Activated CD8-positive, alpha-beta memory T cell treated with anti-CD3 and anti-CD28 coated beads, Interleukin-2, amount 50 U/mL, for 4 hours (primary cell): Measurements from ENCODE around the gene PRR23E.

Experiments
- DNase-seq: peaks from one replicate; pipeline ENCODE4 v3.0.0-alpha.2; 2020

Gene PRR23E

GRCh38 chr3:127165694-127166485 is 27.0 kb upstream of the PRR23E start:
- DNase-seq, result no peak

DNA sequence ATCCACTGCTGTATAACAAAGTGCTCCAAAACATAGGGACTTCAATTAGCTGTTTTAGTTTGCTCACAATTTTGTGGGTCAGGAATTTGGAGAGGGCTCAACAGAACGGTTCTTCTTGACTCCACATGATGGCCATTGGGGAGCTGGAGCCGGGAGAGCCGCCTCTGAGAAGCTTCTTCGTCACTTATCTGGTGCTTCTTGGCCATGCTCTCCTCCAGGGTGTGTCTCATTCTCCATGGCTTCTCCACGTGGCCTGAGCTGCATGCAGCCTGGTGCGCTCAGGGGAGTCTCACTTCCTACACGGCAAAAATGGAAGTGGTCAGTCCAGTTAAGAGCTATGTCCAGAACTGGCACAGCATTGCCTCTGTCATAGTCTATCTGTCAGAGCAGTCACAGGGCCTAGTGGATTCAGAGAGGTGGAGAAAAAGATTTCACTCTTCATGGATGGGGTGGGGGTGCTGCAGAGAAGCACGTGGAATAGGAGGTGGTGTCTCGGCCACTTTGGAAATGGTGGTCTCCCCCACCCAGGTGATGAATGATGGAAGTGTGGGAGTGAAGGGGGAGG is 26.3 kb upstream of the PRR23E start:
- DNase-seq, result no peak

DNA sequence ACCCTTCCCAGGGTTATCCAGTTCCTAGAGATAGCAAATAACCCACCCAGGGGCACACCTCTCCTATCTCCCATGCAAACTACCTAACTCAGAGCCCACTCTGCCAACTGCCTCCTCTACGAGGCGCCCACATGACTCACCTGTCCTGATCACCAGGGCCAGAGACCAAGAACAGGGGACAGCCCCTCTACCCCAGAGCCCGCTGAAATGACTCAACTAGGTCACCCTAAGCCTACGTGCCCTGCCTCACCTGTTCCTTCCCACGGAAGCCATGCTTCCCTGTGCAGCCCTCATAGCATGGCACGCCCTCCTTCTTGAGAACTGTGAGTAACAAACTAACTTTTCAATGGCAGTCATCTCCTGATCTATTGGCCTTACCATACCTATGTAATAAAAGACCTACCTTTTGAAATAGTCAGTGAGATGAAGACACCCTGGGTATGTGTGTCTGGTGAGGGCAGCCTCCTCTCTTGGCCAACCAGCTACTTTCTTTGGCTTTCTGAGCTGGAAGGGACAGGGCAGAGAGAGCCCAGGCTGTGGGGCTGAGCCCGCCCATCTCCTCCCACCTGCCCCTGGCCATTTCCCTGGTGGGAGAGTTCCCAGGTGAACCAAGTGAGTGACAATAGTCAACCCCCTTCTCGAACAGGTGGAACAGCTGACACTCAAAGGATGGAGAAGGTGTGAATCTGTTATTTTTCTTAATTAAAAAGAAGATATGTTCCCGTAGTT is 25.5 kb upstream of the PRR23E start:
- DNase-seq, result no peak

DNA sequence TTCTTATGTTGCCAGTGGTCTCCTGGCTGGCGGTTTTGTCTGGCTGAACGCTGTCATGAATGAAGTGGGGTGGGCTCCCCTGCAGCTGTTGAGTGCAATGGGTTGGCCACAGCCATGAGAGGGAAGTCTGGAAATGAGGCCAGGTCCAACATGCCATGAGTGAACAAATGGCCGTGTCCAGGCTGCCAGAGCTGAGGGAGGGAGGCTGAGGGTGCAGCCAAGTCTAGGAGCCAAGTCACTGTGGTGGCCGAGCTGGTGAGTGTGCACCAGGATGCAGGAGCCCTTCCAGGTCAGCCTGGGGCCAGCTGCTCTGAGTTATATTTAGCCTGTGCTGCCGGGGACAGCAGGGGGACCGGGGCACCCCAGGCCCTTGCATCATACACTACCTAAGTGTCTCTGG is 24.7 kb upstream of the PRR23E start:
- no peak for DNase-seq

GRCh38 chr3:127170814-127171213 is 22.1 kb upstream of the PRR23E start:
- no peak for DNase-seq

DNA sequence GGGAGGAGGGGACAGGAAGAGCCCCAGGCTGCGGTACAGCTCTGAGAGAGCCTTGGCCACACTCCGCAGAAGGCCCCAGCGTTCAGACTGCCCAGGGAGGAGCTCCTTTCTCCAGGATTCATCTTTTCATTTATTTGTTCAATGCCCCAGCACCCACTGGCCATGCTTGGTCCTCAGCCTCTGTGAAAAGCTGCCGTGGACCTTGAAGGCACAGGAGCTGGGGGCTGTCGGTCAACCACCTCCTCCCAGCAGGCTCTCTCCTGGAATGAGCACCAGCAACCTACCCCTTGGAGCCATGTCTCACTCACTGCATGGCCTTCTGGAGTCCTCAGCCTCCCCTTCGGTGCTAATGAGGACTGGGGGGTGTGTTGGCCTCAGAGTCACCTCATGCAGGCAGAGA is 21.6 kb upstream of the PRR23E start:
- no peak for DNase-seq

DNA sequence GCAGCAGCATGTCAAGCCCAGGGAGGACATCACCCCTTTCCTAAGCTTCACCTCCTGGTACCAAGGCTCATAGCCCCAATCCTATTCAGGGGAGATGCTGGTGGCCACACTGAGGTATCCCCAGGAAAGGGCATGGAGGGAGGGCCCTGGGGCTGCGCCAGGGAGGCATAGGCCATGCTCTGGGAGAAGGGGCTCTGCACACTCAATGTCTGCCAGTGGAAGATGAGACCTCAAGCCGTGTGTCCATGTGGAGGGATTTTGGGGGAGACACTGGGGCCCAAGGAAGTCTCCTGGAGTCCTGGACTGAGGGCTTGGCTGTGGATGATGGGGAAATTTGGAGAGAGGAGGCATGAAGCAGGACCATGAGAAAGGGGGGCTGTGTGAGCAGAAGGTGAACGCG is 21.2 kb upstream of the PRR23E start:
- DNase-seq, result no peak

- no peak for DNase-seq
Measured at GRCh38 chr3:127172211-127172610, 20.7 kb upstream of the PRR23E start.

DNA sequence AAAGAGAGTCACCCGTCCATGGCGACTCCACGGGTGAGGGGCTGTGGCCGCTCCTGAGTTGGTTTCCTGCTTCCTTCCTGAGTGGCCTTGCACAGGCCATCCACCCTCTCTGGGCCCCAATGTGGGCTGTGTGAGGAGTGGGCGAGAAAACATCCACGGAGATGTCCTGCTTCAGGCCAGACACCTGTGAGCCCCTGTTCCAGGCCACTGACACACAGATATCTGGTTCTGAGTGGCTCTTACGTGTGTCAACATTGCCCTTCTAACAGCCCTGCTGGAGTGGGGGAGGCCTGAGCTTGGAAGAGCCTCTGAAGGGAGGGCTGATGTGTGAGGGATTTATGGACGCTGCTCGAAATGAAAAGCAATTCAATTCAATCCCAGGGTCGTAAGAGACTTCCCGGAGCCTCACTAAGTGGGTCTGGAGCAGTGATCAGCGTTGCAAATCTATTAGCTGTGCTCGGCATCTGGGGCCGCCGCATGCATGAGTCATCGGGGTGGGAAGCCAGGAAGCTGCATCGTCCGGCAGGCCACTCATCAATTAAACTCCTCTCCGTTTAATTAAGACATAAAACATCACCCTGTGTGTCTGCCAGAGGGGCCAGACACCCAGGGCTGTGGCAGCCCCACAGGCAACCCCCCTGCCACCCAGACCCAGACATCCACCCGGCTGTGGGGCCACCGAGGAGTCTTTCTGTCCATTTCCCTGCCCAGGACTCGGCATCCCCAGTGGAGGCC is 20.0 kb upstream of the PRR23E start:
- no peak for DNase-seq

GRCh38 chr3:127173516-127174166 is 19.3 kb upstream of the PRR23E start:
- DNase-seq, result no peak

GRCh38 chr3:127174284-127174683 is 18.6 kb upstream of the PRR23E start:
- DNase-seq, result no peak

GRCh38 chr3:127174715-127175140 is 18.2 kb upstream of the PRR23E start:
- DNase-seq, result no peak

DNA sequence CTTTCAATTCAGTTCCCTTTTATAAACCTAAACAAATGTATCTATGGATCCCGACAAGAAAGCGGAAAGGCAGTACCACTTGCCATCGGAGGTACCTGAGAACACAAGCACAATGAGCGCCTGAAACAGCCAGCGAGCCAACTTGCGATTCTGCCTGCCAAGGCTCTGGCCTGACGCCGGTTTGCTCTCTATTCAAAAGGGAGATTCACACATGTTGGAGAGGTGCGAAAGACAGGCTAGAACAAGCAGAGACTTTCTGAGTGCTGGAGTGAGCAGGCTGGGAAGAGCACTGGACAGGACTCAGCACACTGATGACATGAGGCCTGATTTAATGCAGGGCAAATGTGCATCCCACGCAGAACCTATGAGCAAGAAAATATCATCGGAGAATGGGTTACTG is 17.7 kb upstream of the PRR23E start:
- DNase-seq, result no peak

- DNase-seq, result no peak
Measured at GRCh38 chr3:127177226-127177625, 15.7 kb upstream of the PRR23E start.

- no peak for DNase-seq
Measured at GRCh38 chr3:127180859-127181258, 12.1 kb upstream of the PRR23E start.

DNA sequence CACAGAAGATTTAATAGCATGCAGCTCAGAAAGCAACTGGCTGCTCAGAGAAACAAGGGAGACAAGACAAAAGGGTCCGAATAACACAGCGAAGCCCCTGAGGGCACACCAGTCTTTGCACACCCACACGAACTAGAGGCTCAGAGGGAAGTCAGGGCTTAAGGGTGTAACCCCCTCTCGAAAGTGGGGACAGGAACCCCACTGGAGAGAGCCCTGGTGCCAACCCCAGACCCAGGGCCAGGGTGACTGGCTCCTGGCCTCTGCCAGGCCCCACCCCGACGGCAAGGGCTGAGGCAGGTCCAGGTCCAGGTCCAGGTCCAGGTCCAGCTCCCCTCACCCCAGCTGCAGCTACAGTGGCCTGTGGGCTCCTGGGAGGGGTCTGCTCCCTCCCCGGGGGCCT is 10.5 kb upstream of the PRR23E start:
- no peak for DNase-seq

DNA sequence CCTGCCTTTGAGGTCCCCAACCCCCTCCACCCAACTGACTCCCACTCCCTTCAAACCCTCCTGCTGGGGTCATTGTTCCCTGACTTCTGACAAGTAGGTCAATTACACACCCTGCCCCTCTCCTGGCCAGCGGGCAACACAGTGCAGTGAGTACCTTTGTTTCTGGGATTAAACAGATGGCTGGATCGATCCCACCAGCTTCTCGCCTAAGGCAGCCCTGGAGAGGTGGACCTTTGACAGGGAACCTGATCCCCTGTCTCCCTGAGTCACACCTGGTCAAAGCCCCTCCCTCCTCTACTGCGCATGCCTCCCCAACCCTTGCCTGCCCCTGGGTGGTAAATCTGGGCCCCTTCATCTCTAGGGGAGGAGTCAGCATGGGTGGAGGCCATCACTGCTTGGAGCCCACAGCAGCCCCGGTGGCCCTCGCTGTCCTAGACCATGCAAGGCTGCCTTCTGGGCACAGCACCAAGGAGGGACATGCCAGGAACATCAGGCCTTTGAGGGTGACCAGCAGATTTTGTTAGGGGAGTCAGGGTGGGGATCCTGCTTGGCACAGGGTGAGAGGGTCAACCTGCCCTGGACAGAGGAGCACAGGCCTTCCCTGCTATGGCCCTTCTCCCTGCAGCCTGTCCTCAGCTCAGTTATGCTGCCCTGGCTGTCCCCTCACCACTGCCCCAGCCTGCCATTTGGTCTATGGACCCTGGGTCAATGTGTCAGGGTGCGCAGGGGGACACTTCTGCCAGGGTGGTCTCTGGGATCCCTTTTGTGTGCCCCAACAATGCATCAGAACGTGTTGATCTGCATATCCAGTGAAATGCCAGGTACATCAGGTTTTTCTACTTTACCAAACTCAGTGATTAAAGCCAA is 9.8 kb upstream of the PRR23E start:
- no peak for DNase-seq

- no peak for DNase-seq
Measured at GRCh38 chr3:127183931-127184869, 8.7 kb upstream of the PRR23E start.

- no peak for DNase-seq
Measured at GRCh38 chr3:127184870-127185216, 8.1 kb upstream of the PRR23E start.

DNA sequence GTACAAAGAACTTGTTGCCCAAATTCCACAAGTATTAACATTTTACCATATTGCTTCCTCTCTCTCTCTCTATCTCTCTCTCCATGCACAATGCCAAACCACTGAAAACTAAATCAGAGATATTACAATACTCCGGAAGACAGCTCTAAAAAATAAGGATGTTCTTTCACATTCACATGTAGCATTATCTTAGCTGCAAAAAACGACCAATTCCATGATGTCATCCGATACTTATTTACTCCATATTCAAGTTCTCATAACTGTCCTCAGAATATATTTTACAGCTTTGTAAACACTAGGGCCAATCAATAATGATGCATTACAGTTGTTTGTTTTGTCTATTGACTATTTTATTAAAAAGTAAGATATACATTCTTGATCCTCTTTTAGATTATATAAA is 7.7 kb upstream of the PRR23E start:
- no peak for DNase-seq
